Tibial artery (tissue), 4 donors: Measurements from ENCODE around the gene TXLNA.
A peak's percentile ranks its signal among the peaks of the same experiment; 100 is the strongest.

ENCODE experiments used
- DNase-seq, 2 donors: peaks; one replicate each; pipeline ENCODE4 v3.0.0-alpha.2; 2019
- H3K27ac ChIP-seq, 2 donors: fragments of 200-600 bp; sonication (generic) in 1 of 2; 1 replicate in 1 of 2; 2 replicates in 1 of 2; pipeline ENCODE4 v1.5.1; 2018 to 2019; ENCODE audit warnings: mild to moderate bottlenecking in 1 of 2
- H3K27me3 ChIP-seq, 2 donors: fragments of 200-600 bp; sonication (generic) in 1 of 2; one replicate each; pipeline versions ENCODE4 v1.5.1 to v1.6.0; 2016 to 2019
- H3K36me3 ChIP-seq, 3 donors: fragments of 200-600 bp; sonication (generic) in 2 of 3; one replicate each; pipeline ENCODE4 v1.5.1; 2016 to 2019; ENCODE audit warnings: mild to moderate bottlenecking in 2 of 3
- H3K4me1 ChIP-seq, 4 donors: fragments of 200-600 bp; sonication (generic) in 2 of 4; 1 replicate in 3 of 4; 2 replicates in 1 of 4; pipeline ENCODE4 v1.5.1; 2016 to 2019
- H3K4me3 ChIP-seq, 2 donors: fragments of 200-600 bp; sonication (generic) in 1 of 2; 1 replicate in 1 of 2; 2 replicates in 1 of 2; pipeline ENCODE4 v1.5.1; 2018 to 2019; ENCODE audit warnings: mild to moderate bottlenecking in 2 of 2
- H3K9me3 ChIP-seq, 3 donors: fragments of 200-600 bp; sonication (generic) in 1 of 3; one replicate each; pipeline ENCODE4 v1.5.1; 2016 to 2019
- intact Hi-C: fragments of 100-400 bp; cut with DNase I; formaldehyde crosslinking; loops from one replicate; pipeline ENCODE4 v1.15.0; 2023; ENCODE audit warnings: low total_unique reads
- TF ChIP-seq, protein P1 (sequence below), 2 experiments: fragments of 200-600 bp in 1 of 2; fragments of 450-650 bp in 1 of 2; IDR thresholded peaks; one replicate each; pipeline ENCODE4 v1.5.1; 2017 to 2019; ENCODE audit warnings: antibody characterized with exemption in 2 of 2, mild to moderate bottlenecking in 1 of 2, moderate library complexity in 1 of 2

Gene TXLNA

DNA sequence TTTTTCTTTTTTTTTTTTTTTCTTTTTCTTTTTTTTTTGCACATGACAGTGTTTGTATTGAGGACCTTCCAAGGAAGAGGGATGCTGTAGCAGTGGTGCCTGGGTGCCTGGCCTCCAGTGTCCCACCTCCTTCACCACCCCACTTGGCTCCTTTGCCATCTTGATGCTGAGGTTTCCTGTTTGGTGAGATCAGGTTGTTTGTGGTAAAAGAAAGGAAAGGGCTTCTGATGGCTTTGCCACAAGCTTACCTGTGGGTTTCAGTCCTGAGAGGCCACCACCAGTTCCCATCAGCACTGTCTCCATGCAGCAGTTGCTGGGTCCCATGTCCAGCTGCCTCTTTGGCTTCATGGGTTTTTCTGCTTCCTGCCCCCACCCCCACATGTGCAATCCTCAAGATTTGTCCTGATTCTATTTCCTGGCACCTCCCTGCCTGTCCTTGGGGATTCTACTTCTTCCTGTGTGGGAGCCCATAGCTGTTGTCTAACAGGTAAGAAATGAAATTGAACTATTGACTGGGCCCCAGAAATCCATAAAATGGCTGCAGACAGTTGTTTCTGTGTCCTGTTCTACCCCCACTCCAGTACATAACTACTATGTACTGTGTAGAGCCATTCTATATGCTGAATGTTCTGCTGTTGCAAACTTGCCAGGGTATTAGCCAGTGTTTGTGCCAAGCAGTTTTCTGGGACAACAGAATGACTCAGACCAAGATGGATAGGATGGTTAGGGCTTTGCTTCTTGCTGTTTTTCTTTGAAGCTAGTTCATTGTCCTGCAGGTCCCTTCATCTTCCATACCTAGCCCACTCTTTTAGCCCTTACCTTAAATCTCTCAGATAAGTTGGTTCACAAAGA lies 16.7 kb downstream of the TXLNA start:
- Histone ChIP-seq H3K4me3 (no peak overlapping the region), H3K27me3 (no peaks in the 10 kb centered on the region), H3K9me3 (no peaks in the 10 kb centered on the region), H3K27ac (no peak overlapping the region), H3K4me1 (peaks cover 3 to 18% (median 15%) of the 10 kb centered on the region in 4 donors), H3K36me3 (peaks cover 52 to 74% (median 57%) of the 10 kb centered on the region in 3 donors)
- TF ChIP-seq, protein P1, sequence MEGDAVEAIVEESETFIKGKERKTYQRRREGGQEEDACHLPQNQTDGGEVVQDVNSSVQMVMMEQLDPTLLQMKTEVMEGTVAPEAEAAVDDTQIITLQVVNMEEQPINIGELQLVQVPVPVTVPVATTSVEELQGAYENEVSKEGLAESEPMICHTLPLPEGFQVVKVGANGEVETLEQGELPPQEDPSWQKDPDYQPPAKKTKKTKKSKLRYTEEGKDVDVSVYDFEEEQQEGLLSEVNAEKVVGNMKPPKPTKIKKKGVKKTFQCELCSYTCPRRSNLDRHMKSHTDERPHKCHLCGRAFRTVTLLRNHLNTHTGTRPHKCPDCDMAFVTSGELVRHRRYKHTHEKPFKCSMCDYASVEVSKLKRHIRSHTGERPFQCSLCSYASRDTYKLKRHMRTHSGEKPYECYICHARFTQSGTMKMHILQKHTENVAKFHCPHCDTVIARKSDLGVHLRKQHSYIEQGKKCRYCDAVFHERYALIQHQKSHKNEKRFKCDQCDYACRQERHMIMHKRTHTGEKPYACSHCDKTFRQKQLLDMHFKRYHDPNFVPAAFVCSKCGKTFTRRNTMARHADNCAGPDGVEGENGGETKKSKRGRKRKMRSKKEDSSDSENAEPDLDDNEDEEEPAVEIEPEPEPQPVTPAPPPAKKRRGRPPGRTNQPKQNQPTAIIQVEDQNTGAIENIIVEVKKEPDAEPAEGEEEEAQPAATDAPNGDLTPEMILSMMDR (IDR thresholded peaks at IDR 0.05) = no peak
- intact Hi-C loops = no loop called here
- DNase-seq = no peak

DNA sequence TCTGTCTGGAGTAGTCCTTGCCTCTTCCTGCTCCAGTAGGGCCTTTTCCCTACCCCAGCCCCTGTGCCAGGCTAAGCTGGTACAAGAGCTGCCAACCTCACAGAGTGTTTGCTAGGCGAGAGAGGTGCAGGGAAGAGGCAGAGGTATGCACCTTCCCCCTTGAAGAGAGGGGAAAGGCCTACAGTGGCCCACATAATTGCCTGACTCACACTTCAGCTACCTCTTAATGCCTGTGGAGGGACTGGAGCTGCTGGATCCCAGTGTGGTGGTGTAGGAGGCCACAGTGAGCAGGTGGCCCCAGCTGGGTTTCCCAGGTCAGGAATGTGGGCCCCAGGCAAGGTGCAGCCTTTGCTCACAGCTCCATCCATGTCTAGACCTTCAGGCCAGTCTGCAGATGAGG lies 17.6 kb downstream of the TXLNA start:
- Histone ChIP-seq H3K36me3 (peaks cover 44 to 65% (median 48%) of the 10 kb centered on the region in 3 donors), H3K4me3 (no peak overlapping the region), H3K27ac (no peak overlapping the region), H3K27me3 (no peaks in the 10 kb centered on the region), H3K9me3 (no peaks in the 10 kb centered on the region), H3K4me1 (peaks cover 3 to 27% (median 23%) of the 10 kb centered on the region in 4 donors)
- intact Hi-C loops = no loop called here
- DNase-seq = no peak
- TF ChIP-seq, protein P1 (IDR thresholded peaks at IDR 0.05) = no peak

DNA sequence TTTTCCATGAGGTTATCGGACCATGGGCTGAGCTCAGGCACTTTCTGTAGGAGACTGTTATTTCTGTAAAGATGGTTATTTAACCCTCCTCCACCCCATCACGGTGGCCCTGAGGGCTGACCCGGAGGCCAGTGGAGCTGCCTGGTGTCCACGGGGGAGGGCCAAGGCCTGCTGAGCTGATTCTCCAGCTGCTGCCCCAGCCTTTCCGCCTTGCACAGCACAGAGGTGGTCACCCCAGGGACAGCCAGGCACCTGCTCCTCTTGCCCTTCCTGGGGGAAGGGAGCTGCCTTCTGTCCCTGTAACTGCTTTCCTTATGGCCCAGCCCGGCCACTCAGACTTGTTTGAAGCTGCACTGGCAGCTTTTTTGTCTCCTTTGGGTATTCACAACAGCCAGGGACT lies 18.4 kb downstream of the TXLNA start:
- Histone ChIP-seq H3K27ac (no peak overlapping the region), H3K36me3 (peaks cover 36 to 58% (median 40%) of the 10 kb centered on the region in 3 donors), H3K4me3 (no peak overlapping the region), H3K9me3 (no peaks in the 10 kb centered on the region), H3K4me1 (peaks cover 3 to 30% (median 23%) of the 10 kb centered on the region in 4 donors), H3K27me3 (no peaks in the 10 kb centered on the region)
- intact Hi-C loops = no loop called here
- DNase-seq = no peak
- TF ChIP-seq, protein P1 (IDR thresholded peaks at IDR 0.05) = no peak

DNA sequence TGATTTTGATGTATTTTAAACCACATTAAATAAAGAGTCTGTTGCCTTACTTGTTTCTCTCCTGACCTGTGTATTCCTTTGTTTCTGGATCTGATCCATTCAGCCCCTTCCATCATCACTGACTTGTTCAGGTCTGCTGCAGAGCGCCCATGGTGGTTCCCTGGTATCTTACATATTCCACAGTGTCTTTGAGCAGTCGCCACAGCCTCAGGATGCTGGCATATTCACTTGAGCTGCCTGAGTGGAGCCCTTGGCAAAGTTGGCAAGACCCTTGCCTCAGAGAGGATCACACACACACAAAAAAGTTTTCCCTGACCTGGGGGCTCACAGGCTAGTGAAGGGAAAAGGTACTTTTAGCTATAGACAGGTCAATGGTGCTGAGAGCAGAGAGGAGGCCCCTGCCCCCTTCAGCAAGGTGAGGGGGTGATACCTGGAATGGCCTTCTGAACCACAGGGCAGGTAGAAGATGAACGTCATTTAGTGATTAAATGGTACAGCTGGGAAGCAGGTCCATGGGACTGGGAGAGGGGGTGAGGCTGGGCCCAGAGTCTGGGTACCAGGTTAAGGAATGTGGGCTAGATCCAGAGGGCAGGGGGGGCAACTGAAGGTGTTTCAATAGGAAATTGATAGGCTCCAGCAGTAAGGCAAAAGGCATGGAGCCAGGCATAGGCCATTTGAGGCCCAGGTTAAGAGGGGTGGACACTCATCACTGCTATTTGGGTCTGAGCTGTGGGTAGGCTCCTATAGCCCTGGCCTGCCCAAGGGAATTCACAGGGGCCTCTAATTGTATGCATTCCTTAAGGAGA lies 19.0 kb downstream of the TXLNA start:
- Histone ChIP-seq H3K9me3 (no peaks in the 10 kb centered on the region), H3K27ac (peak overlapping the region in 1 of 2 donors; percentile 73), H3K36me3 (peaks cover 30 to 52% (median 34%) of the 10 kb centered on the region in 3 donors), H3K4me3 (no peak overlapping the region), H3K27me3 (no peaks in the 10 kb centered on the region), H3K4me1 (peaks cover 3 to 30% (median 23%) of the 10 kb centered on the region in 4 donors)
- no peak for DNase-seq
- TF ChIP-seq, protein P1 (IDR thresholded peaks at IDR 0.05) = no peak
- intact Hi-C loops = no loop called here

DNA sequence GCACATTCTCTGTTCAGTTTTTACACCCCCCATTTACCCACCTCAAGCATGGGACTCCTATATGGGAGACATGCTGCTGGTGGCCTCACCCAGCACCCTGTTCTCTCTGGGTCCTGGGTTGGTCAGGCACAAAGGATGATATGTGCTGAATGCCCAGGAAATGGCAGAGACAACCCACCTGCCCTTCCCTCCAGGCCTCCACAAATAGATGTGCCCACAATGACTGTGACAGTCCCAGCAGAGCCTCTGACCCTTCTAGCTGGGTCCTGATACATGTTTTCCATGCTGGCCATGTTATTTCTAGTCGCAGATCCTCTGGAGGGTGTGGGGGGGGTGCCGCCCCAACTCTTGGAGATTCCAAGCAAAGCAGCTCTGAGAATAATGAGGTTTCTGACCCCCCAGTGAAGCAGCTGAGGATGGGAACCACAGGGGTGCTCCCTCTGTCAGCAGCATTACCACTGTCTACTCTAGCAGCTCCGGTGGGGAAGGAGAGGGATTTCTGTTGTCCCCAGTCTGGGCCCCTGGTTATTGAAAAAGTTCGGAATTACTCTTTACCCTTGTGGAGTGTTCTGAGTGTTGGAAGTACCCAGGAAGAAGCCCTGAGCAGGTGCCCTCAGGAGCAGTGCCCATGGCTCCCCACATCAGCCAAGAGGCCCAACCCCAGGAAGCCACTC lies 19.7 kb downstream of the TXLNA start:
- intact Hi-C loops = no loop called here
- peaks cover 23 to 44% (median 27%) of the 10 kb centered on the region in 3 donors for H3K36me3 ChIP-seq
- H3K27me3 ChIP-seq = no peaks in the 10 kb centered on the region
- TF ChIP-seq, protein P1 (IDR thresholded peaks at IDR 0.05) = no peak
- H3K4me3 ChIP-seq = no peak overlapping the region
- peaks cover 3 to 30% (median 23%) of the 10 kb centered on the region in 4 donors for H3K4me1 ChIP-seq
- peak overlapping the region; percentile 71 to 73 for H3K27ac ChIP-seq
- no peak for DNase-seq
- no peaks in the 10 kb centered on the region for H3K9me3 ChIP-seq
